Endodermal cell (in vitro differentiated cells): ENCODE data around the gene DTYMK. TPM values are rescaled to one million over a fixed set of nuclear protein-coding genes. Genes with fewer than 3 reads are reported as not detected.
A peak's percentile ranks its signal among the peaks of the same experiment; 100 is the strongest.

Experiments
- DNase-seq: peaks from one replicate; pipeline ENCODE4 v3.0.0-alpha.2; 2017
- H3K27ac ChIP-seq: 2 replicates; pipeline ENCODE4 v1.5.1; 2013; ENCODE audit warnings: mild to moderate bottlenecking, low read depth, low read length, moderate library complexity
- H3K27me3 ChIP-seq: 2 replicates; pipeline ENCODE4 v1.6.1; 2013; ENCODE audit warnings: mild to moderate bottlenecking, low read length, moderate library complexity; ENCODE audit not compliant: insufficient read depth, control insufficient read depth, poor library complexity, severe bottlenecking
- H3K36me3 ChIP-seq: 2 replicates; pipeline ENCODE4 v1.7.0; 2013; ENCODE audit warnings: mild to moderate bottlenecking, low read length, moderate library complexity; ENCODE audit not compliant: control insufficient read depth, insufficient read depth
- H3K4me1 ChIP-seq: one replicate; pipeline ENCODE4 v1.7.0; 2013; ENCODE audit warnings: low read length; ENCODE audit not compliant: control insufficient read depth, insufficient read depth
- H3K4me3 ChIP-seq: 2 replicates; pipeline ENCODE4 v1.5.1; 2013; ENCODE audit warnings: mild to moderate bottlenecking, low read length, moderate library complexity
- H3K9ac ChIP-seq: 2 replicates; pipeline ENCODE4 v1.6.1; 2013; ENCODE audit warnings: mild to moderate bottlenecking, low read length, moderate library complexity; ENCODE audit not compliant: poor library complexity, severe bottlenecking; ENCODE audit errors: extremely low read depth
- H3K9me3 ChIP-seq: 2 replicates; pipeline ENCODE4 v1.6.1; 2013; ENCODE audit warnings: mild to moderate bottlenecking, low read length, moderate library complexity; ENCODE audit not compliant: control insufficient read depth
- H3K27ac Mint-ChIP-seq: 2 replicates; pipeline ENCODE4 v1.8.0; 2020; ENCODE audit warnings: mixed read lengths
- H3K27me3 Mint-ChIP-seq: 2 replicates; pipeline ENCODE4 v1.8.0; 2021; ENCODE audit warnings: mild to moderate bottlenecking, mixed read lengths; ENCODE audit not compliant: insufficient read depth
- H3K36me3 Mint-ChIP-seq: 2 replicates; pipeline ENCODE4 v1.8.0; 2020; ENCODE audit warnings: low read depth, mixed read lengths
- H3K4me1 Mint-ChIP-seq: 2 replicates; pipeline ENCODE4 v1.8.0; 2020; ENCODE audit warnings: mixed read lengths
- H3K4me3 Mint-ChIP-seq: 2 replicates; pipeline ENCODE4 v1.8.0; 2020; ENCODE audit warnings: mild to moderate bottlenecking, moderate library complexity, mixed read lengths
- H3K9me3 Mint-ChIP-seq: 2 replicates; pipeline ENCODE4 v1.8.0; 2020; ENCODE audit warnings: mild to moderate bottlenecking, mixed read lengths
- WGBS, 2 experiments: methylation state at CpG; one replicate each; pipeline versions ENCODE4 v1.1.5 to v1.1.7; 2013; ENCODE audit warnings: missing lambda C conversion rate in 2 of 2, mixed read lengths in 1 of 2; ENCODE audit not compliant: insufficient coverage in 1 of 2, insufficient read length in 1 of 2; 5-methylcytosine and 5-hydroxymethylcytosine counted together
- total RNA-seq, 2 donors: library from RNA; stranded (reverse); fragmentation: NEBNext Ultra II Directional in 1 of 2; extraction: Animal tissue kit (Norgen Biotek cat#: 25700) in 1 of 2; gene quantifications; 2 replicates in 1 of 2; 3 replicates in 1 of 2; pipeline ENCODE4 v1.2.1, GENCODE V29; 2021
- TF ChIP-seq, protein P1 (sequence below): fragments of 200-600 bp; sonication (generic); conservative IDR thresholded peaks from 2 replicates; pipeline ENCODE4 v1.5.0; 2021; ENCODE audit warnings: antibody characterized with exemption, mild to moderate bottlenecking

DTYMK gene
- total RNA-seq, 2 donors from 2014 or later, result 60.9 to 62.4 TPM

DNA sequence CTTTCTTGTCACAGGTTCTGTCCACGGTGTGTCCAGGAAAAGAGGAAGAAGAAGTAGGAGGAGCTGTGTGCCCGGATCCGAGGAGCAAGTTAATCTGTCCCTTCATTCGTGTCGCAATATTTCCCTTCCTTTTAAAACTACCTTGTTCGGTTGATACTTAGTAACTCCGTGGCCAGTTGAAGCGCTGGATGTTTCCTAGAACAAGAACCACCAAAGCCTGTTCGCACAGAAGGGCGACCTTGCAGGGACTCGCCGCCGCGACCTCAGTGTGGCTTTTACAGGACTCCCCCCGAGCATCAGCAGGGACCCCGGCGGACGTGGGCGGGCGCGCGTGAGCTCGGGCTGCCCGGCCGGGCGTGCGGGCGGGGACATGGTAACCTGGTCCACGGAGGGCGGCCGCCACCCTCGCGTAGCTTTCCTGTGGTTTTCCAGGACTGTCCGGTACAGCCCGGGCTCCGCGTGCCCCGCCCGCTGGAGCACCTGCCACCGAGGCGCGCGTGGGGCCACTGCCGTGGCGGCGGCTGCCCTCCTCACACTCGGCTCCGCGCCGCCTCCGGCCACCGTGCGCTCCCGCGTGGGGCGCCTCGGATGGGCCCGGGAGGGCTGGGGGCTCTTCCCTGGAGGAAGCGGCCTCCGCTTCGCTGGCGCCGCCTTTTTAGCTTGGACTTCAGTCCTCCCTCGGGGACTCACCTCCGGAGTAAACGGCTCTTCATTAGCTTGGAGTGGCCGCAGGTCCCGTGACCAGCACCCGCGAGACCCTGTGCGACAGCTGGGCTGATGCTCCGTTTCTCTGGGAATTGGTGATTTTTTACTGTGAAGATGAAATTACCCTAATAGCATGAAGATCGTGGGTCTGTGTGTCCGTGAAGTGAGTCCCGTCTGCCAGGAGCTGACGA, 38.6 kb upstream of the DTYMK start:
- H3K27ac Mint-ChIP-seq, result no peak overlapping the region
- H3K4me3 ChIP-seq, result no peak overlapping the region
- no peaks in the 10 kb centered on the region for H3K27me3 ChIP-seq
- H3K27me3 Mint-ChIP-seq, result no peaks in the 10 kb centered on the region
- WGBS, 2 experiments, result 96% methylated on average over 65 to 76 of the region's 76 CpGs
- H3K36me3 Mint-ChIP-seq, result peaks cover 71% of the 10 kb centered on the region
- no peak overlapping the region for H3K4me3 Mint-ChIP-seq
- H3K9me3 Mint-ChIP-seq, result peaks cover 35% of the 10 kb centered on the region
- peaks cover 27% of the 10 kb centered on the region for H3K9me3 ChIP-seq
- no peak for DNase-seq
- no peaks in the 10 kb centered on the region for H3K4me1 ChIP-seq
- H3K27ac ChIP-seq, result no peak overlapping the region
- peaks cover 41% of the 10 kb centered on the region for H3K36me3 ChIP-seq
- TF ChIP-seq, protein P1, sequence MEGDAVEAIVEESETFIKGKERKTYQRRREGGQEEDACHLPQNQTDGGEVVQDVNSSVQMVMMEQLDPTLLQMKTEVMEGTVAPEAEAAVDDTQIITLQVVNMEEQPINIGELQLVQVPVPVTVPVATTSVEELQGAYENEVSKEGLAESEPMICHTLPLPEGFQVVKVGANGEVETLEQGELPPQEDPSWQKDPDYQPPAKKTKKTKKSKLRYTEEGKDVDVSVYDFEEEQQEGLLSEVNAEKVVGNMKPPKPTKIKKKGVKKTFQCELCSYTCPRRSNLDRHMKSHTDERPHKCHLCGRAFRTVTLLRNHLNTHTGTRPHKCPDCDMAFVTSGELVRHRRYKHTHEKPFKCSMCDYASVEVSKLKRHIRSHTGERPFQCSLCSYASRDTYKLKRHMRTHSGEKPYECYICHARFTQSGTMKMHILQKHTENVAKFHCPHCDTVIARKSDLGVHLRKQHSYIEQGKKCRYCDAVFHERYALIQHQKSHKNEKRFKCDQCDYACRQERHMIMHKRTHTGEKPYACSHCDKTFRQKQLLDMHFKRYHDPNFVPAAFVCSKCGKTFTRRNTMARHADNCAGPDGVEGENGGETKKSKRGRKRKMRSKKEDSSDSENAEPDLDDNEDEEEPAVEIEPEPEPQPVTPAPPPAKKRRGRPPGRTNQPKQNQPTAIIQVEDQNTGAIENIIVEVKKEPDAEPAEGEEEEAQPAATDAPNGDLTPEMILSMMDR, result no peak
- H3K4me1 Mint-ChIP-seq, result no peaks in the 10 kb centered on the region
- no peak overlapping the region for H3K9ac ChIP-seq

DNA sequence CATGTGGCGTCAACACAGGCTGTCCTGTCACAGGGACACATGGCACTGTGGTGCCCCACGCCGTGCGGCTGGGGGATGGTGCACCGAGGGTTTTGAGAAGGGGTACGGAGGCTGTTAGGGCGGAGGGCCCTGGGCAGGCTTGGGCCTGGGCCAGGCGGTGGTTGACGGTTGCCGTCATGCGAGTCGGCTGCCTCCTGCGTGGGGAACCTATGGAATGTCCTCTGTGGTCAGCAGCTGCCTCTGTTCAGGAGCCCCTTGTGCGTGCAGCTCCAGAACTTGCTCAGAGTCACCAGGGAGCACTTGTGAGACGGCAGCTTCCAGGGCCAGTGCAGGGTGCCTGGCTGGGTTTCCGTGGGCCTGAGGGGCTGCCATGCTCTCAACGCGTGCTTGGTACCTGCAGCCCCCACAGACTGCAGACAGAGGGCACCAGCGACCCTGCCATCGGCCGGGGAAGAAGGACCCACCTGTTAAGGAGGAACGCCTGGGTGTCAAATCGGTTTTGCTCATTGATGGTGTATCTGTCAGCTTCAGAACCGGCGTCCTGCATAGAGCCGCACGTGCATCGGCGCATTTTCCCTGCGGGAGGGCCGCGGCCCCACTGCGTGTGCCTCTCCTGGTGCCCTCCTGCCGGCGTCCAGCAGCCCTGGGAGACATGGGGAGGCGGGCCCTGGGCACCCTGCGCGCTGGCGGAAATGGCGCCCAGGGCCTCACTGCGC, 37.8 kb upstream of the DTYMK start:
- H3K27ac ChIP-seq, result no peak overlapping the region
- no peaks in the 10 kb centered on the region for H3K4me1 Mint-ChIP-seq
- H3K9ac ChIP-seq, result no peak overlapping the region
- H3K4me3 Mint-ChIP-seq, result no peak overlapping the region
- no peaks in the 10 kb centered on the region for H3K27me3 Mint-ChIP-seq
- no peak overlapping the region for H3K27ac Mint-ChIP-seq
- DNase-seq, result peak; percentile 79
- no peak overlapping the region for H3K4me3 ChIP-seq
- peaks cover 77% of the 10 kb centered on the region for H3K36me3 Mint-ChIP-seq
- peaks cover 49% of the 10 kb centered on the region for H3K36me3 ChIP-seq
- 95% methylated on average over 25 to 41 of the region's 41 CpGs for WGBS, 2 experiments
- H3K4me1 ChIP-seq, result no peaks in the 10 kb centered on the region
- H3K9me3 ChIP-seq, result peaks cover 27% of the 10 kb centered on the region
- no peaks in the 10 kb centered on the region for H3K27me3 ChIP-seq
- peaks cover 35% of the 10 kb centered on the region for H3K9me3 Mint-ChIP-seq
- TF ChIP-seq, protein P1, result peak; percentile 66

DNA sequence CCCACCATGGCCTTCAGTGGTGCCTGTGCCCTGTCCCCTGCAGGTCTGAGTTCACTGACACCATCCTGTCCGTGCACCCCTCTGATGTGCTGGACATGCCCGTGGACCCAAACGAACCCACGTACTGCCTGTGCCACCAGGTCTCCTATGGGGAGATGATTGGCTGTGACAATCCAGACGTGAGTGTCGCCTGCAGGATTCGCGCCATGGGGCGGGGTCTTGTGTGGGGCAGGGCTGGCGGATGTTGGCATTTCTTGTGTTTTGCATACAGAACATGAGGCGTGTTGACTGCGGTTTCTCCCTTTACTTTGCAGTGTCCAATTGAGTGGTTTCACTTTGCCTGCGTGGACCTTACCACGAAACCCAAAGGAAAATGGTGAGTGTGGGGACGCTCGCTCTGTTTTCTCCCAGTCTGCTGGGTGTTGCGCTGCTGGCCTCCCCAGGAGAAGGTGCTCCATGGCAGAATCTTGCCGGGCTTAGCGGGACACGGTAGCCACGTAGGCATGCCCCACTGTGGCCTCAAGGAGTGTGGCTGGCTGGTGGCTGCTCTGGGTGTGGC, 36.4 kb upstream of the DTYMK start:
- no peak overlapping the region for H3K4me3 Mint-ChIP-seq
- H3K4me3 ChIP-seq, result peak overlapping the region; percentile 23
- TF ChIP-seq, protein P1, result no peak
- H3K27ac Mint-ChIP-seq, result no peak overlapping the region
- no peak overlapping the region for H3K9ac ChIP-seq
- no peaks in the 10 kb centered on the region for H3K4me1 ChIP-seq
- no peaks in the 10 kb centered on the region for H3K27me3 Mint-ChIP-seq
- no peak for DNase-seq
- peaks cover 77% of the 10 kb centered on the region for H3K36me3 Mint-ChIP-seq
- no peaks in the 10 kb centered on the region for H3K4me1 Mint-ChIP-seq
- peaks cover 27% of the 10 kb centered on the region for H3K9me3 ChIP-seq
- 95 to 99% methylated on average over 14 to 21 of the region's 21 CpGs for WGBS, 2 experiments
- H3K9me3 Mint-ChIP-seq, result peaks cover 35% of the 10 kb centered on the region
- peaks cover 51% of the 10 kb centered on the region for H3K36me3 ChIP-seq
- no peak overlapping the region for H3K27ac ChIP-seq
- H3K27me3 ChIP-seq, result no peaks in the 10 kb centered on the region
